Islet of Langerhans (tissue), 1 donor: ENCODE measurements around the gene PRKD3.

Experiments
- FAIRE-seq: peaks from one replicate; lab custom pipeline; 2011; peaks lifted over from hg19 to GRCh38; lab: Jason Lieb, UNC

Gene PRKD3

GRCh38 chr2:37342591-37343220, 18.1 kb upstream of the PRKD3 start:
- no peak for FAIRE-seq

- no peak for FAIRE-seq
Measured at GRCh38 chr2:37340637-37341036, 16.0 kb upstream of the PRKD3 start.

- peak; percentile 68 for FAIRE-seq
Measured at GRCh38 chr2:37338933-37339332, 14.3 kb upstream of the PRKD3 start.

DNA sequence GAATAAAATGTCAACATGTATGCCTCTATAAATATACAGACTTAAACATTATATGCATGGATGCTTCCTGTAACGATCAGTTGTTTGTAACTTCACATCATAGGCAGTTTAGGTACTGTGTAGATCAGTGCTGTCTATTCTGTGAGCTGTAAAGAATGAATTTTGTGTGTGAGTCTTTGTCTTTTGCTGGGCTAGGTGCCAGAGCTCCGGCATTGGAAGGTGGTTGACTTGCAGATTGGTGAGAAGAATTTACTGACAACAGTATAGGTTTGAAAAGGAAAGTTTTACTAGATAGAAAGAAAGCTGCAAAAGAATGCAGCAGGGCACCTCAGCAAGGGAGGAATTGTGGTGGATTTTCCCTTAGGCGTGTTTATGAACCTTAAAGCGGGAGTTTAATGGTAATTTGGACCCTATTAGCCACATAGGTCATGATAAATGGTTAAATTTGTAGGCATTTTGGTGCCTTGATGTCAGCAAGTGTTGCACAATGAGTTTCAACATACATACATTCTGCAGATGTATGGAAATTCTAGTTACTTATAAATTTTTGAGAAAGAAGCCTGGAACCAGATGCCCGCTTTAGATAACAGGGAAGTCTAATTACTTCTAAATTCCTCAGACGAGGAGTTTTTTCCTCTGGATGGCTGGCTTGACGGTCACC, 13.1 kb upstream of the PRKD3 start:
- no peak for FAIRE-seq

DNA sequence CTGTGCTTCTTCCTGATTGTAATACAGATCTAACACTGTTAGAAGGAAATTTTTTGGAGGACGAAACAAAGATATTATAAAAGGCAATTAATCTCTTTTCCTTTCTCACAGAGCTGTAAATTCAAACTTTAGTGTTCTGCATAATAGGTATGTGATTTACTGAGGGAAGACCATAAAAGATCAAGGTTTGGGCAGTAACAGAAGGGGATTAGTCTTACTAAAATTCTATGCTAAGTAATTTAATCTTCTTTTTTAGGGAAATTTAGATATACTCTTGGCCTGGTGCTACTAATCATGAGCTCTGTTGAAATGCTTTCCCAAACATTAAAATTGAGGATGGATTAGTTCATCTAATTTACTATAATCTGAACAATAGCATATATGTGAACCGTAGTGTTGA, 11.0 kb upstream of the PRKD3 start:
- no peak for FAIRE-seq

DNA sequence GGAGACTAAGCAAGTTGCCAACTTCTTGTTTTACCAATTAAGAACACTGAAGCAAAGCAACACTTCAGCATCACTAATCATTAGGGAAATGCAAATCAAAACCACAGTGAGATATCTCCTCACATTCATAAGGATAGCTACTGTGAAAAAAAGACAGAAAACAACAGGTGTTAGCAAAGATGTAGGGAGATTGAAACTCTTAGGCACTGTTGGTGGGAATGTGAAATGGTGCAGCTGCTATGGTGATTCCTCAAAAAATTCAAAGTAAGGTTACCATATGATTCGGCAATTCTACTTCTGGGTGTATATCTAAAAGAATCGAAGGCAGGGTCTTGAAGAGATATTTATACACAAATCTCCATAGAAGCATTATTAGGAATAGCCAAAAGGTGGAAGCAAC, 8.6 kb upstream of the PRKD3 start:
- FAIRE-seq, result no peak

GRCh38 chr2:37332560-37332959, 7.9 kb upstream of the PRKD3 start:
- no peak for FAIRE-seq

DNA sequence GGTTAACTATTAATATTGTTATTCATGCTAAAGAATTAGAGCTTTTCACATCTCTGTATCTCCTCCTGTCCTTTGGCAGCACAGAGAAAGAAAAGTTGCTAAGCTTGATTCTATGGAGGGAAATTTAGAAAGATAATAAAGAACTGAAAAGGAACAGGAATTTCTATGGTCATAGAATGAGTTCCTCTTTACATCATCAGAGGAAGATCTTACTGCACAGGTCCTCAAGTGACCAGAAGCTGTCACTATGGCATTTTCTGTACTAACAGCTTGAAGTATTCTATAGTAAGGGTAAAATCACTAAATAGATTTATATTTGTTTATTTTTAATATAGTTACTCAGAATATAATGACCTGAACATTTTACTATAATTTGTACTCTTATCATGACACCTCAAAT, 6.0 kb upstream of the PRKD3 start:
- no peak for FAIRE-seq

DNA sequence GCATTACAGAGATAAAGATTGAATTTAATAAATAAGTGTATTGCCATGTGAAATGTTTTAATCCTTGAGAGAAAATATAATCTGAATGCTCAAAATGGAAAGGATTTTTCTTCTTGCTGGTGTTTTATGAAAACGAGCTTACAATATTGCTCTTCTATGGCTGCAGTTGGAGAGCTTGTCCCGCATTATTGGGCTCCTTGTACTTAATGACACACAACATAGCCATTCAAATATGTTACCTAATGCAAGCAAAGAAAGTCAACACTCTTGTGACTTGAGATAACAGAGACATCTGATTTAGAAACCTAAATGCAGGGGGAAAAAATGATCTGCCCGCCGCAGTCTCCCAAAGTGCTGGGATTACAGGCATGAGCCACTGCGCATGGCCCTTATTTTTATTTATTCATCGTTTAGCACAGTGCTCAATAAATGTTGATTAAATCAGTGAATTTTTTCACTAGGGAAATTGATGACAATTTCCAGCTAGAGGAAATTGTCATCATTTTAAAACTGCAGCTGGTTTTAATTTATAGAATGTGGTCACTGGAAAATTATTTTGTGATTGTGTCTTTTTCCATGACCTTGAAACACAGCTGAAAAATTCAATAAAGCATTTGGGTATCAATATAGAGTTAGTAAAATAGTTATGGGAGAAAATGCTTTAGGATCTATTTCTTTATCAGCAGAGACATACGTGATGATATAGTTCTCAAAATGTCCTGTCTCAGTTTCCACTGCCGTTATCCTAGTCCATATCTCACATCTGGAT, 2.4 kb upstream of the PRKD3 start:
- FAIRE-seq, result no peak

GRCh38 chr2:37326285-37326684, 1.7 kb upstream of the PRKD3 start:
- peak; percentile 36 for FAIRE-seq

DNA sequence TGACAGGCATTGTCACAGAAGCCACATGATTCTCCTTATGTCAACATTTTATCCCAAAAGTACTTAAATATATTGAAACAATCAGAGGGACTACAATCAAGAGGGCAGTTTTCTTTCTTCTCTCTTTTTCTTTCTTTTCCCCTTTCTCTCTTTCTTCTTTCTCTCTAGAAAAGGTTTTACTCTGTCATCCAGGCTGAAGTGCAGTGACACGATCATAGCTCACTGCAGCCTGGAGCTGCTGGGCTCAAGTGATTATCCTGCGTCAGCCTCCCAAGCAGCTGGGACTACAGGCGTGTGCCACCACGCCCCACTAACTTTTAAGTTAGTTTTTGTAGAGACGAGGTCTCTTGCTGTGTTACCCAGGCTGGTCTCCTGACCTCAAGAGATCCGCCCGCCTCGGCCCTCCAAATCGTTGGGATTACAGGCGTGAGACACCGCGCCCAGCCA, 1.0 kb upstream of the PRKD3 start:
- FAIRE-seq, result no peak

GRCh38 chr2:37324536-37324785, 172 bp downstream of the PRKD3 start:
- FAIRE-seq, result no peak

- FAIRE-seq, result no peak
Measured at GRCh38 chr2:37323781-37324535, 675 bp downstream of the PRKD3 start.

- FAIRE-seq, result no peak
Measured at GRCh38 chr2:37323176-37323780, 1.4 kb downstream of the PRKD3 start.

- FAIRE-seq, result peak; percentile 9
Measured at GRCh38 chr2:37322368-37322767, 2.3 kb downstream of the PRKD3 start.

GRCh38 chr2:37321029-37321682, 3.5 kb downstream of the PRKD3 start:
- no peak for FAIRE-seq

DNA sequence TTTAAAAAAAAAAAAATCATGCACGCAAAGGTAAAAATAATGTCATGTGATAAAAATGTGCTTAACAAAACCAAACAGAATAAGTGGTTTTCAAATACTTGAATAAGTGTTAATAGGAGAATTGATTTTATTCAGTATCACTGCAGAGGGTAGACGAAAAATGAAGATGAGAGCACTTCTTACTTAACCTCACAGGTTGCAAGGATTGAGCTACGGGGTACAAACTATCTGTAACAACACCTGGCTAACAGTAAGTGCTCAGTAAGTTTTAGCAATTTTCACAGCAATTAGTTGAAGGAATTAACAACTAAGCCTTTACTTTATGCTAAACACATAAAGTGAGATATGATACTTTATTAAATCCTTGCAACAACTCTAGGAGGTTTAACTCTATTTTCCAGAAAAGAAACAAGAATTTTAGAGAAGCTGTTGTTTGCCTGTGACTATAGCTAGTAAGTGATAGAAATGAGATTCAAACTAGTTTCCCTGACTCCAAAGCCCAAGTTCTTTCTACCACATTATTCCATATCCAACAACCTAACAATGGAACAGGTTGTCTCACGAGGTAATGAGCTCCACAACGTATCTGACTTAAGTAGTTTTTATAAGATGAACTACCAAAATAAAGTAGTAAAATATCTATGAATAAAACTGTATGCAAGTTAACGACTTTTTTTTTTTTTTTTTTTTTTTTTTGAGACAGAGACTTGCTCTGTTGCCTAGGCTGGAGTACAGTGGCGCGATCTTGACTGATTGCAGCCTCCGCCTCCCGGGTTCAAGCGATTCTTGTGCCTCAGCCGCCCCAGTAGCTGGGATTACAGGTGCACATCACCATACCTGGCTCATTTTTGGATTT, 4.7 kb downstream of the PRKD3 start:
- FAIRE-seq, result no peak

- FAIRE-seq, result no peak
Measured at GRCh38 chr2:37318401-37318800, 6.2 kb downstream of the PRKD3 start.

DNA sequence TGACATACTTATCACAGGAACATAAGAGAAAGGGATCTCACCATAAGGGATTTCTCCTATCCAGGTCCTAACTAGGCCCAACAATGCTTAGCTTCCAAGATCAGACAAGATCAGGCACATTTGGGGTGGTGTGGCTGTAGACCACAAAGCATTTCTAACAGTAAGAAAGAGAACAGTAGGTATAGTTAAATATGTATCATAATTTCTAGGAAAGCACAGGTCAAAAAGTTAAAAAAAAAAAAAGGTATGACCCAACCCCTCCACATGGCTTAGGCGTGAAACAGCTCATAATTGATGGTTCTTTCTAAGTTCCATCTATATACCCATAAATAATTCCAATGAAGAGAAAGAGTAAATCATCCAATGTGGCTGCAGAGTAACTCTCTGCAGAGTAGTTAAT, 6.9 kb downstream of the PRKD3 start:
- FAIRE-seq, result no peak

DNA sequence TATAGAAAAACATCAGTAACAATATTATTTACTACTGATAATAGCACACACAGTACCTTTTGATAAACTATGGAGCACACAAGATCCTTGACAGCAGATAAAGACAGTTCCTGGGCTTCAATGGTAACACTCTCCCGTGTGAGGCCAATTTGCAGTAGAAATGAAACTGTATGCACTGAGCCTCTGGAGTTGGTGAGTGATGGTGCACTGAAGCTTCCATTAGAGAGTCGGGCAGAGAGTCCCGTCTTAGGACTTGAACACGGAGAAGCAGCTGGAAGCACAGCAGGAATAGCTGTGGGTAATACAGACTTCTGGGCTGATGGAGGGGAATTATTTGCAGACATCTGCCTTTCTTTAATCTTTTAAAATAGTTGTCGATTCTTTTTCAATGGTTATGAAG, 8.5 kb downstream of the PRKD3 start:
- no peak for FAIRE-seq

GRCh38 chr2:37315364-37315763, 9.3 kb downstream of the PRKD3 start:
- no peak for FAIRE-seq
